WTC11 (cell line): ENCODE measurements around the gene KATNA1. TPM values are rescaled to one million over a fixed set of nuclear protein-coding genes. Genes with fewer than 3 reads are reported as not detected.

Experiments
- ATAC-seq: fragments of 200-7000 bp; cut with Tn5 transposase; 2 replicates; pipeline ENCODE4 v1.10.0; 2021; ENCODE audit warnings: mild to moderate bottlenecking, moderate library complexity
- CTCF ChIA-PET: fragments of 300-600 bp; sonication (Branson Sonifier 250); formaldehyde crosslinking; loops from one replicate; lab custom pipeline; 2021; ENCODE audit warnings: antibody characterized with exemption; lab: Charles Lee
- POLR2A ChIA-PET: fragments of 350-600 bp; sonication (Branson Sonifier 250); formaldehyde crosslinking; loops from one replicate; lab custom pipeline; 2021; ENCODE audit warnings: antibody characterized with exemption; lab: Charles Lee
- DNase-seq: peaks from one replicate; pipeline ENCODE4 v3.0.0; 2021; ENCODE audit warnings: low spot score
- H3K27ac Mint-ChIP-seq: 2 replicates; pipeline ENCODE4 v1.8.0; 2021; ENCODE audit warnings: mixed read lengths
- H3K27me3 Mint-ChIP-seq: 2 replicates; pipeline ENCODE4 v1.8.0; 2021; ENCODE audit warnings: low read depth, mild to moderate bottlenecking, moderate library complexity, mixed read lengths
- H3K36me3 Mint-ChIP-seq: 2 replicates; pipeline ENCODE4 v1.8.0; 2021; ENCODE audit warnings: mixed read lengths
- H3K4me1 Mint-ChIP-seq: 2 replicates; pipeline ENCODE4 v1.8.0; 2022; ENCODE audit warnings: mixed read lengths
- H3K4me3 Mint-ChIP-seq: 2 replicates; pipeline ENCODE4 v1.8.0; 2021; ENCODE audit warnings: mild to moderate bottlenecking, moderate library complexity, mixed read lengths
- H3K9me3 Mint-ChIP-seq: 2 replicates; pipeline ENCODE4 v1.8.0; 2021; ENCODE audit warnings: mixed read lengths
- ATF1 ChIP-seq: sonication (generic); formaldehyde crosslinking; IDR thresholded peaks from 2 replicates; pipeline ENCODE4 v1.8.1; 2023; ENCODE audit warnings: mild to moderate bottlenecking, moderate library complexity, missing genetic modification reagents
- FOXK1 ChIP-seq: sonication (generic); formaldehyde crosslinking; IDR thresholded peaks from 2 replicates; pipeline ENCODE4 v1.8.0; 2022; ENCODE audit warnings: mild to moderate bottlenecking, moderate library complexity, missing genetic modification reagents
- GABPB1 ChIP-seq: sonication (generic); formaldehyde crosslinking; IDR thresholded peaks from 2 replicates; pipeline ENCODE4 v1.8.1; 2023; ENCODE audit warnings: mild to moderate bottlenecking, missing genetic modification reagents
- IRF1 ChIP-seq: sonication (generic); formaldehyde crosslinking; IDR thresholded peaks from 2 replicates; pipeline ENCODE4 v1.8.0; 2023; ENCODE audit warnings: missing genetic modification reagents
- IRF2 ChIP-seq: sonication (generic); formaldehyde crosslinking; IDR thresholded peaks from 2 replicates; pipeline ENCODE4 v1.8.0; 2022; ENCODE audit warnings: low read depth, missing genetic modification reagents, borderline replicate concordance
- MXD4 ChIP-seq: fragments of 250-450 bp; sonication (Bioruptor Pico); IDR thresholded peaks from 2 replicates; pipeline ENCODE4 v1.8.0; 2021; ENCODE audit warnings: mild to moderate bottlenecking, moderate library complexity, borderline replicate concordance
- SMAD3 ChIP-seq: sonication (generic); formaldehyde crosslinking; IDR thresholded peaks from 2 replicates; pipeline ENCODE4 v1.8.0; 2022; ENCODE audit warnings: missing genetic modification reagents, mild to moderate bottlenecking, borderline replicate concordance
- SP1 ChIP-seq: sonication (generic); formaldehyde crosslinking; conservative IDR thresholded peaks from 2 replicates; pipeline ENCODE4 v1.8.1; 2022; ENCODE audit warnings: missing genetic modification reagents
- TEAD4 ChIP-seq: sonication (generic); formaldehyde crosslinking; IDR thresholded peaks from 2 replicates; pipeline ENCODE4 v1.8.0; 2022; ENCODE audit warnings: mild to moderate bottlenecking, missing genetic modification reagents
- ZMAT4 ChIP-seq: fragments of 250-450 bp; sonication (Bioruptor Pico); IDR thresholded peaks from 2 replicates; pipeline ENCODE4 v1.9.0; 2021; ENCODE audit warnings: mild to moderate bottlenecking
- ZNF219 ChIP-seq: sonication (generic); formaldehyde crosslinking; IDR thresholded peaks from 2 replicates; pipeline ENCODE4 v1.8.0; 2023; ENCODE audit warnings: missing genetic modification reagents, mild to moderate bottlenecking, borderline replicate concordance
- ZNF396 ChIP-seq: fragments of 250-450 bp; sonication (Bioruptor Pico); IDR thresholded peaks from 2 replicates; pipeline ENCODE4 v1.8.0; 2021; ENCODE audit warnings: mild to moderate bottlenecking, moderate library complexity, borderline replicate concordance
- total RNA-seq: library from RNA; stranded (reverse); gene quantifications from 3 replicates; pipeline ENCODE4 v1.2.3, GENCODE V29; 2021
- TF ChIP-seq, protein P1 (sequence below): sonication (generic); formaldehyde crosslinking; IDR thresholded peaks from 2 replicates; pipeline ENCODE4 v1.8.0; 2022; ENCODE audit warnings: mild to moderate bottlenecking, missing genetic modification reagents
- TF ChIP-seq, protein P2 (sequence below): sonication (generic); formaldehyde crosslinking; IDR thresholded peaks from 2 replicates; pipeline ENCODE4 v1.8.1; 2023; ENCODE audit warnings: mild to moderate bottlenecking, missing genetic modification reagents, moderate library complexity
- TF ChIP-seq, protein P3 (sequence below): sonication (generic); formaldehyde crosslinking; IDR thresholded peaks from 2 replicates; pipeline ENCODE4 v1.8.1; 2023; ENCODE audit warnings: mild to moderate bottlenecking, missing genetic modification reagents, borderline replicate concordance
- TF ChIP-seq, protein P4 (sequence below): sonication (generic); formaldehyde crosslinking; IDR thresholded peaks from 2 replicates; pipeline ENCODE4 v1.8.0; 2023; ENCODE audit warnings: mild to moderate bottlenecking, missing genetic modification reagents
- TF ChIP-seq, protein P5 (sequence below): sonication (generic); formaldehyde crosslinking; IDR thresholded peaks from 2 replicates; pipeline ENCODE4 v1.8.0; 2022; ENCODE audit warnings: mild to moderate bottlenecking, missing genetic modification reagents

KATNA1 gene
- total RNA-seq, 1 experiment from 2014 or later: 18.1 TPM

GRCh38 chr6:149566410-149567193, 81.9 kb downstream of the KATNA1 start (continued):
- TF ChIP-seq, protein P1, sequence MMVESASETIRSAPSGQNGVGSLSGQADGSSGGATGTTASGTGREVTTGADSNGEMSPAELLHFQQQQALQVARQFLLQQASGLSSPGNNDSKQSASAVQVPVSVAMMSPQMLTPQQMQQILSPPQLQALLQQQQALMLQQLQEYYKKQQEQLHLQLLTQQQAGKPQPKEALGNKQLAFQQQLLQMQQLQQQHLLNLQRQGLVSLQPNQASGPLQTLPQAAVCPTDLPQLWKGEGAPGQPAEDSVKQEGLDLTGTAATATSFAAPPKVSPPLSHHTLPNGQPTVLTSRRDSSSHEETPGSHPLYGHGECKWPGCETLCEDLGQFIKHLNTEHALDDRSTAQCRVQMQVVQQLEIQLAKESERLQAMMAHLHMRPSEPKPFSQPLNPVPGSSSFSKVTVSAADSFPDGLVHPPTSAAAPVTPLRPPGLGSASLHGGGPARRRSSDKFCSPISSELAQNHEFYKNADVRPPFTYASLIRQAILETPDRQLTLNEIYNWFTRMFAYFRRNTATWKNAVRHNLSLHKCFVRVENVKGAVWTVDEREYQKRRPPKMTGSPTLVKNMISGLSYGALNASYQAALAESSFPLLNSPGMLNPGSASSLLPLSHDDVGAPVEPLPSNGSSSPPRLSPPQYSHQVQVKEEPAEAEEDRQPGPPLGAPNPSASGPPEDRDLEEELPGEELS (CRISPR knock-in tag): peak; percentile 25; the same call in 1 of the 2 replicates
- TF ChIP-seq, all 79 proteins: peak for 15

- Mint-ChIP-seq H3K4me1 (peaks cover 15% of the 10 kb centered on the region), H3K36me3 (no peaks in the 10 kb centered on the region), H3K27ac (peak within 1 kb of the TSS; percentile 88), H3K4me3 (peak within 1 kb of the TSS; percentile 91), H3K9me3 (no peaks in the 10 kb centered on the region), H3K27me3 (no peaks in the 10 kb centered on the region; the same call in 1 of the 2 replicates)
- CTCF ChIA-PET: interaction anchor here (0.6 to 1.5 kb wide), 11 partner anchors 11 to 364 kb away, joined by 3 to 7 read pairs (median 3); partner anchors contain the start of gene PPIL4
- ATAC-seq (peak; percentile 92), DNase-seq (peak; percentile 95)
- TF ChIP-seq ZNF219 (no peak), TEAD4 (CRISPR knock-in tag) (no peak), ZMAT4 (no peak), IRF1 (CRISPR knock-in tag) (no peak), FOXK1 (CRISPR knock-in tag) (no peak), GABPB1 (CRISPR knock-in tag) (peak; percentile 51), SMAD3 (CRISPR knock-in tag) (no peak), IRF2 (CRISPR knock-in tag) (no peak), ZNF396 (CRISPR knock-in tag) (no peak), ATF1 (CRISPR knock-in tag) (no peak), SP1 (0 out of 2 replicates have a peak, but pooled peaks have one; percentile 14), MXD4 (CRISPR knock-in tag) (no peak)
- TF ChIP-seq, protein P2, sequence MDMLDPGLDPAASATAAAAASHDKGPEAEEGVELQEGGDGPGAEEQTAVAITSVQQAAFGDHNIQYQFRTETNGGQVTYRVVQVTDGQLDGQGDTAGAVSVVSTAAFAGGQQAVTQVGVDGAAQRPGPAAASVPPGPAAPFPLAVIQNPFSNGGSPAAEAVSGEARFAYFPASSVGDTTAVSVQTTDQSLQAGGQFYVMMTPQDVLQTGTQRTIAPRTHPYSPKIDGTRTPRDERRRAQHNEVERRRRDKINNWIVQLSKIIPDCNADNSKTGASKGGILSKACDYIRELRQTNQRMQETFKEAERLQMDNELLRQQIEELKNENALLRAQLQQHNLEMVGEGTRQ: no peak
- TF ChIP-seq, protein P3, sequence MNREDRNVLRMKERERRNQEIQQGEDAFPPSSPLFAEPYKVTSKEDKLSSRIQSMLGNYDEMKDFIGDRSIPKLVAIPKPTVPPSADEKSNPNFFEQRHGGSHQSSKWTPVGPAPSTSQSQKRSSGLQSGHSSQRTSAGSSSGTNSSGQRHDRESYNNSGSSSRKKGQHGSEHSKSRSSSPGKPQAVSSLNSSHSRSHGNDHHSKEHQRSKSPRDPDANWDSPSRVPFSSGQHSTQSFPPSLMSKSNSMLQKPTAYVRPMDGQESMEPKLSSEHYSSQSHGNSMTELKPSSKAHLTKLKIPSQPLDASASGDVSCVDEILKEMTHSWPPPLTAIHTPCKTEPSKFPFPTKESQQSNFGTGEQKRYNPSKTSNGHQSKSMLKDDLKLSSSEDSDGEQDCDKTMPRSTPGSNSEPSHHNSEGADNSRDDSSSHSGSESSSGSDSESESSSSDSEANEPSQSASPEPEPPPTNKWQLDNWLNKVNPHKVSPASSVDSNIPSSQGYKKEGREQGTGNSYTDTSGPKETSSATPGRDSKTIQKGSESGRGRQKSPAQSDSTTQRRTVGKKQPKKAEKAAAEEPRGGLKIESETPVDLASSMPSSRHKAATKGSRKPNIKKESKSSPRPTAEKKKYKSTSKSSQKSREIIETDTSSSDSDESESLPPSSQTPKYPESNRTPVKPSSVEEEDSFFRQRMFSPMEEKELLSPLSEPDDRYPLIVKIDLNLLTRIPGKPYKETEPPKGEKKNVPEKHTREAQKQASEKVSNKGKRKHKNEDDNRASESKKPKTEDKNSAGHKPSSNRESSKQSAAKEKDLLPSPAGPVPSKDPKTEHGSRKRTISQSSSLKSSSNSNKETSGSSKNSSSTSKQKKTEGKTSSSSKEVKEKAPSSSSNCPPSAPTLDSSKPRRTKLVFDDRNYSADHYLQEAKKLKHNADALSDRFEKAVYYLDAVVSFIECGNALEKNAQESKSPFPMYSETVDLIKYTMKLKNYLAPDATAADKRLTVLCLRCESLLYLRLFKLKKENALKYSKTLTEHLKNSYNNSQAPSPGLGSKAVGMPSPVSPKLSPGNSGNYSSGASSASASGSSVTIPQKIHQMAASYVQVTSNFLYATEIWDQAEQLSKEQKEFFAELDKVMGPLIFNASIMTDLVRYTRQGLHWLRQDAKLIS (CRISPR knock-in tag): no peak
- TF ChIP-seq, protein P4, sequence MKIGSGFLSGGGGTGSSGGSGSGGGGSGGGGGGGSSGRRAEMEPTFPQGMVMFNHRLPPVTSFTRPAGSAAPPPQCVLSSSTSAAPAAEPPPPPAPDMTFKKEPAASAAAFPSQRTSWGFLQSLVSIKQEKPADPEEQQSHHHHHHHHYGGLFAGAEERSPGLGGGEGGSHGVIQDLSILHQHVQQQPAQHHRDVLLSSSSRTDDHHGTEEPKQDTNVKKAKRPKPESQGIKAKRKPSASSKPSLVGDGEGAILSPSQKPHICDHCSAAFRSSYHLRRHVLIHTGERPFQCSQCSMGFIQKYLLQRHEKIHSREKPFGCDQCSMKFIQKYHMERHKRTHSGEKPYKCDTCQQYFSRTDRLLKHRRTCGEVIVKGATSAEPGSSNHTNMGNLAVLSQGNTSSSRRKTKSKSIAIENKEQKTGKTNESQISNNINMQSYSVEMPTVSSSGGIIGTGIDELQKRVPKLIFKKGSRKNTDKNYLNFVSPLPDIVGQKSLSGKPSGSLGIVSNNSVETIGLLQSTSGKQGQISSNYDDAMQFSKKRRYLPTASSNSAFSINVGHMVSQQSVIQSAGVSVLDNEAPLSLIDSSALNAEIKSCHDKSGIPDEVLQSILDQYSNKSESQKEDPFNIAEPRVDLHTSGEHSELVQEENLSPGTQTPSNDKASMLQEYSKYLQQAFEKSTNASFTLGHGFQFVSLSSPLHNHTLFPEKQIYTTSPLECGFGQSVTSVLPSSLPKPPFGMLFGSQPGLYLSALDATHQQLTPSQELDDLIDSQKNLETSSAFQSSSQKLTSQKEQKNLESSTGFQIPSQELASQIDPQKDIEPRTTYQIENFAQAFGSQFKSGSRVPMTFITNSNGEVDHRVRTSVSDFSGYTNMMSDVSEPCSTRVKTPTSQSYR (CRISPR knock-in tag): no peak
- TF ChIP-seq, protein P5, sequence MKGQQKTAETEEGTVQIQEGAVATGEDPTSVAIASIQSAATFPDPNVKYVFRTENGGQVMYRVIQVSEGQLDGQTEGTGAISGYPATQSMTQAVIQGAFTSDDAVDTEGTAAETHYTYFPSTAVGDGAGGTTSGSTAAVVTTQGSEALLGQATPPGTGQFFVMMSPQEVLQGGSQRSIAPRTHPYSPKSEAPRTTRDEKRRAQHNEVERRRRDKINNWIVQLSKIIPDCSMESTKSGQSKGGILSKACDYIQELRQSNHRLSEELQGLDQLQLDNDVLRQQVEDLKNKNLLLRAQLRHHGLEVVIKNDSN (CRISPR knock-in tag): no peak
- POLR2A ChIA-PET: no interaction called here
These were observed 82.7 kb downstream of the KATNA1 start, which contains the start of gene GINM1 for GRCh38 chr6:149565527-149566409. Gene GINM1, plus strand, starts transcription at chr6:149566375. Its CDS starts 40 bp downstream, at chr6:149566415.
